Measurements from ENCODE around the gene MGLL. TPM values are rescaled to one million over a fixed set of nuclear protein-coding genes. Genes with fewer than 3 reads are reported as not detected.
A peak's percentile ranks its signal among the peaks of the same experiment; 100 is the strongest.

Gene MGLL
- total and polyA plus RNA-seq, 4 donors, result 67.0 to 182 (median 78.2) TPM

GRCh38 chr3:127835993-127836882, 13.9 kb upstream of the MGLL start:
- ATAC-seq (ENCODE audit: insufficient read depth, low FRiP score) (no peak), DNase-seq (no peak)
- Histone ChIP-seq H3K9ac (ENCODE audit: insufficient read depth in 1 of 2, low read length in 2 of 2) (no peak overlapping the region), H3K27me3 (ENCODE audit: control insufficient read depth in 3 of 3, insufficient read depth in 3 of 3, low read length in 2 of 3) (no peaks in the 10 kb centered on the region), H3K27ac (ENCODE audit: low read depth in 1 of 2, low read length in 1 of 2) (peak overlapping the region in 1 of 2 donors; percentile 43), H3K36me3 (ENCODE audit: control insufficient read depth in 4 of 4, insufficient read depth in 4 of 4, low read length in 4 of 4) (no peaks in the 10 kb centered on the region), H3K4me3 (no peak overlapping the region), H3K4me1 (ENCODE audit: control insufficient read depth in 5 of 5, insufficient read depth in 5 of 5, low read length in 5 of 5) (no peaks in the 10 kb centered on the region), H3K9me3 (ENCODE audit: control insufficient read depth in 4 of 4, insufficient read depth in 3 of 4, low read length in 3 of 4) (peaks cover 0 to 2% (median 0%) of the 10 kb centered on the region in 4 donors)
- whole genome bisulfite sequencing, 2 donors, result 71 to 76% methylated on average over 8 of the region's 8 CpGs
- no peak for TF ChIP-seq CTCF (IDR thresholded peaks at IDR 0.05; ENCODE audit: control extremely low read depth, extremely low read depth)

GRCh38 chr3:127834771-127835170, 12.5 kb upstream of the MGLL start:
- no peaks in the 10 kb centered on the region for H3K4me1 ChIP-seq (ENCODE audit: control insufficient read depth in 5 of 5, insufficient read depth in 5 of 5, low read length in 5 of 5)
- TF ChIP-seq CTCF (IDR thresholded peaks at IDR 0.05; ENCODE audit: control extremely low read depth, extremely low read depth), result no peak
- H3K27me3 ChIP-seq (ENCODE audit: control insufficient read depth in 3 of 3, insufficient read depth in 3 of 3, low read length in 2 of 3), result no peaks in the 10 kb centered on the region
- H3K36me3 ChIP-seq (ENCODE audit: control insufficient read depth in 4 of 4, insufficient read depth in 4 of 4, low read length in 4 of 4), result no peaks in the 10 kb centered on the region
- H3K4me3 ChIP-seq, result no peak overlapping the region
- no peak overlapping the region for H3K9ac ChIP-seq (ENCODE audit: insufficient read depth in 1 of 2, low read length in 2 of 2)
- no peak for ATAC-seq (ENCODE audit: insufficient read depth, low FRiP score)
- DNase-seq, result no peak
- H3K9me3 ChIP-seq (ENCODE audit: control insufficient read depth in 4 of 4, insufficient read depth in 3 of 4, low read length in 3 of 4), result peaks cover 0 to 2% (median 0%) of the 10 kb centered on the region in 4 donors
- no peak overlapping the region for H3K27ac ChIP-seq (ENCODE audit: low read depth in 1 of 2, low read length in 1 of 2)
- 91 to 95% methylated on average over 4 of the region's 4 CpGs for WGBS, 2 donors

- ATAC-seq (ENCODE audit: insufficient read depth, low FRiP score) (no peak), DNase-seq (no peak)
- TF ChIP-seq CTCF (IDR thresholded peaks at IDR 0.05; ENCODE audit: control extremely low read depth, extremely low read depth), result no peak
- no peaks in the 10 kb centered on the region for H3K27me3 ChIP-seq (ENCODE audit: control insufficient read depth in 3 of 3, insufficient read depth in 3 of 3, low read length in 2 of 3)
- H3K27ac ChIP-seq (ENCODE audit: low read depth in 1 of 2, low read length in 1 of 2), result no peak overlapping the region
- H3K36me3 ChIP-seq (ENCODE audit: control insufficient read depth in 4 of 4, insufficient read depth in 4 of 4, low read length in 4 of 4), result no peaks in the 10 kb centered on the region
- H3K9me3 ChIP-seq (ENCODE audit: control insufficient read depth in 4 of 4, insufficient read depth in 3 of 4, low read length in 3 of 4), result peaks cover 0 to 3% (median 0%) of the 10 kb centered on the region in 4 donors
- no peaks in the 10 kb centered on the region for H3K4me1 ChIP-seq (ENCODE audit: control insufficient read depth in 5 of 5, insufficient read depth in 5 of 5, low read length in 5 of 5)
- H3K9ac ChIP-seq (ENCODE audit: insufficient read depth in 1 of 2, low read length in 2 of 2), result no peak overlapping the region
- H3K4me3 ChIP-seq, result no peak overlapping the region
- WGBS, 2 donors, result 92 to 99% methylated on average over 2 of the region's 2 CpGs
These were observed 11.1 kb upstream of the MGLL start for GRCh38 chr3:127833281-127834032.

All from lung (tissue), 12 donors.